GM12878 (cell line): ENCODE data around the gene TSKU. TPM values are rescaled to one million over a fixed set of nuclear protein-coding genes. Genes with fewer than 3 reads are reported as not detected.

Source experiments
- GABPA ChIP-seq: IDR thresholded peaks from 2 replicates; pipeline ENCODE4 v1.6.1; 2014; ENCODE audit warnings: antibody characterized with exemption, low read depth, mild to moderate bottlenecking, inconsistent platforms
- JUNB ChIP-seq: IDR thresholded peaks from 2 replicates; pipeline ENCODE4 v1.6.1; 2016; ENCODE audit warnings: antibody characterized with exemption, mild to moderate bottlenecking
- MXI1 ChIP-seq: fragments of 150-350 bp; IDR thresholded peaks from 2 replicates; pipeline ENCODE4 v1.6.1; 2011; ENCODE audit warnings: low read depth, mild to moderate bottlenecking, inconsistent platforms, low read length, improper control_type of control experiment
- PKNOX1 ChIP-seq: fragments of 450-650 bp; IDR thresholded peaks from 2 replicates; pipeline ENCODE4 v1.6.1; 2016; ENCODE audit warnings: mild to moderate bottlenecking
- SIX5 ChIP-seq: IDR thresholded peaks from 2 replicates; pipeline ENCODE4 v1.6.1; 2011; ENCODE audit warnings: mild to moderate bottlenecking, low read depth, low read length, moderate library complexity; ENCODE audit not compliant: severe bottlenecking
- SMAD1 ChIP-seq: fragments of 450-650 bp; IDR thresholded peaks from 2 replicates; pipeline ENCODE4 v1.6.1; 2018; ENCODE audit warnings: mild to moderate bottlenecking, low read depth; ENCODE audit not compliant: partially characterized antibody
- TCF3 ChIP-seq: IDR thresholded peaks from 2 replicates; pipeline ENCODE4 v1.6.1; 2012; ENCODE audit warnings: low read depth, mild to moderate bottlenecking, low read length, borderline replicate concordance; ENCODE audit not compliant: insufficient read depth
- ZNF592 ChIP-seq: fragments of 450-650 bp; IDR thresholded peaks from 2 replicates; pipeline ENCODE4 v1.6.1; 2017; ENCODE audit warnings: mild to moderate bottlenecking, moderate library complexity
- polyA plus RNA-seq, 11 experiments: library from polyadenylated mRNA; depleted of rRNA in 4 of 11; unstranded in 6 of 11; stranded (reverse) in 5 of 11; fragments of >200 nt; fragmentation: Nextera tagmentation in 4 of 11; fragmentation: Illumina TruSeq in 1 of 11; extraction: Ambion mirVana in 4 of 11; extraction: Trizol in 1 of 11; gene quantifications; 1 replicate in 1 of 11; 2 replicates in 10 of 11; pipeline versions ENCODE4 v1.2.1 to v1.2.3, GENCODE V29; 2011 to 2016; ENCODE audit warnings: inconsistent platforms in 2 of 11, missing spikeins in 2 of 11, low read depth in 1 of 11
- total RNA-seq, 4 experiments: library from RNA; depleted of rRNA in 3 of 4; stranded (reverse); fragments of >200 nt in 3 of 4; fragmentation: Illumina TruSeq in 1 of 4; extraction: Trizol in 1 of 4; gene quantifications; 2 replicates each; pipeline versions ENCODE4 v1.2.1 to v1.2.3, GENCODE V29; 2013 to 2021

The TSKU gene
- total and polyA plus RNA-seq, 10 of the 15 experiments (the other 5 are each of a cell fraction or from before 2014, with no cell fraction given), result 0.04 to 1.5 (median 0.62) TPM

- TF ChIP-seq SIX5, result no peak
- no peak for TF ChIP-seq ZNF592
- TF ChIP-seq JUNB, result no peak
- no peak for TF ChIP-seq TCF3
- TF ChIP-seq MXI1, result no peak
- no peak for TF ChIP-seq PKNOX1
- TF ChIP-seq GABPA, result no peak
- TF ChIP-seq SMAD1, result no peak
Observed at GRCh38 chr11:76839311-76839710, 56.2 kb downstream of the TSKU start (continued).
